ENCODE results near the gene DEPDC5. TPM values are rescaled to one million over a fixed set of nuclear protein-coding genes. Genes with fewer than 3 reads are reported as not detected.

The DEPDC5 gene
- total and polyA plus RNA-seq, 2 of the 8 experiments (the other 6 are each of a cell fraction or from before 2014, with no cell fraction given), result 18.3 to 26.5 TPM

DNA sequence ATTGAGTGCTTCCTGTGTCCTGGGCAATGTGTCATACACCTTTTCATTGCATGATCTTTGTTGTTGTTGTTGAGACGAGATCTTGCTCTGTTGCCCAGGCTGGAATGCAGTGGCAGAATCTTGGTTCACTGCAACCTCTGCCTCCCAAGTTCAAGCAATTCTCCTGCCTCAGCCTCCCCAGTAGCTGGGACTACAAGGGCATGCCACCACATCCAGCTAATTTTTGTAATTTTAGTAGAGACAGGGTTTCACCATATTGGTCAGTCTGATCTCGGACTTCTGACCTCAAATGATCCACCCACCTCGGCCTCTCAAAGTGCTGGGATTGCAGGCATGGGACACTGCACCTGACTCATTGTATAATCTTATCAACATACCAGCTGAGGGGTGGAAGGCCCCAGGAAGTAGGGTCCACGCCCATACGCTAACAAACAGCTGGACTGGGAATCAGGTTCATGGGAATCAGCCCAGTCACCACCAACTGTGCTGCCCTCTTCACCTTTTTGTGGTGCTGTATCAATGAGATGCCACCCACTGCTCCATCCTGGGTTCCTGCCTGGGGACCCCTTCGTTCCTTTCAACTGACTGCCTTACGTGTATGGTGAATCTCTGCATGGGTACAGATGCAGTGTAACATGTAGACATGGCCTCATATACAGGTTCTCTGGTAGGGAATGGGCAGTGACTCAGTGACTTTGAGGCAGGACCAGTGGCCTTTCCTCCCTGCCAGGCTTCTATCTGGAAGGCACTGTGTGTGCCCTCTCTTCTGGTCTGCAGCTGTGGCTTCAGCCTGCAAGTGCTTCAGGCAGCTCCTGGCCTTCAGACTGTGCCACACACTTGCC is 158.0 kb downstream of the DEPDC5 start:
- no peak overlapping the region for H3K27ac ChIP-seq (ENCODE audit: low read depth, low read length)
- ChIA-PET POLR2A (ENCODE audit: partially characterized antibody) (no interaction called here), CTCF (ENCODE audit: partially characterized antibody) (interaction anchor here (0.9 to 1.5 kb wide), 2 partner anchors 59 to 65 kb away, joined by 3 to 5 read pairs; no protein-coding TSS in a partner anchor)
- H3K9me3 ChIP-seq (ENCODE audit: insufficient read depth in 2 of 2, low read depth in 1 of 2, low read length in 1 of 2), result no peaks in the 10 kb centered on the region
- H3K9ac ChIP-seq (replicated peaks in 1 of 4; ENCODE audit: extremely low read depth in 1 of 4, low read depth in 3 of 4, low read length in 3 of 4), result no peak overlapping the region
- 87% methylated on average over 7 of the region's 7 CpGs; no CpG with 5 or more reads in 1 of the 2 experiments for WGBS, 2 experiments (ENCODE audit: extremely low coverage in 1 of 2, insufficient coverage in 1 of 2, insufficient read length in 1 of 2, insufficient replicate concordance in 2 of 2, low coverage in 1 of 2, low lambda C conversion rate in 2 of 2, missing lambda C conversion rate in 1 of 2)
- H3K18ac ChIP-seq (ENCODE audit: extremely low read depth, low read length), result no peak overlapping the region
- no peak overlapping the region for H3K56ac ChIP-seq (replicated peaks; ENCODE audit: insufficient read length, low read depth, low read length)
- H3K4me2 ChIP-seq (ENCODE audit: insufficient read depth in 1 of 2, low read depth in 2 of 2, low read length in 2 of 2), result no peak overlapping the region
- no peaks in the 10 kb centered on the region for H3K27me3 ChIP-seq (replicated peaks in 1 of 4; ENCODE audit: control insufficient read depth in 3 of 4, extremely low read depth in 1 of 4, insufficient read depth in 3 of 4, low read length in 3 of 4)
- no peak overlapping the region for H2AFZ ChIP-seq (ENCODE audit: low read length)
- no peaks in the 10 kb centered on the region for H3K4me1 ChIP-seq (replicated peaks in 1 of 4; ENCODE audit: control insufficient read depth in 3 of 4, insufficient read depth in 4 of 4, low read length in 3 of 4)
- no peaks in the 10 kb centered on the region for H3K79me1 ChIP-seq (ENCODE audit: low read depth, low read length)
- H2BK5ac ChIP-seq (ENCODE audit: low read depth, low read length), result no peak overlapping the region
- H3K23ac ChIP-seq (ENCODE audit: insufficient read length), result no peak overlapping the region
- no peak overlapping the region for H4K8ac ChIP-seq (ENCODE audit: extremely low read depth, insufficient read depth, low read length)
- no peak overlapping the region for H2BK12ac ChIP-seq (ENCODE audit: low read depth, low read length)
- H2BK120ac ChIP-seq (replicated peaks; ENCODE audit: low read depth, low read length), result no peak overlapping the region
- no peak overlapping the region; the same call in 1 of the 2 replicates for H2BK15ac ChIP-seq (ENCODE audit: low read length)
- 0 out of 8 replicates have a peak, but pooled peaks cover 0 to 1% (median 0%) of the 10 kb centered on the region in 4 experiments for H3K36me3 ChIP-seq (ENCODE audit: control insufficient read depth in 2 of 4, insufficient read depth in 4 of 4, low read length in 3 of 4)
- H4K5ac ChIP-seq (ENCODE audit: insufficient read length, low read depth, low read length), result no peak overlapping the region
- H3K4me3 ChIP-seq (ENCODE audit: extremely low read depth in 1 of 4, insufficient read depth in 2 of 4, low read depth in 3 of 4, low read length in 4 of 4), result no peak overlapping the region
- H2BK20ac ChIP-seq (ENCODE audit: low read length), result no peak overlapping the region
- DNase-seq (ENCODE audit: low read depth in 1 of 2, low spot score in 2 of 2), result no peak
- no peaks in the 10 kb centered on the region for H3K79me2 ChIP-seq (ENCODE audit: control insufficient read depth in 1 of 2, insufficient read depth in 2 of 2, low read length in 2 of 2)
- no peak overlapping the region for H2AK5ac ChIP-seq (ENCODE audit: low read depth, low read length)
- no peaks in the 10 kb centered on the region for H4K20me1 ChIP-seq (replicated peaks in 1 of 2; ENCODE audit: control insufficient read depth in 1 of 2, insufficient read depth in 2 of 2, low read length in 2 of 2)
- FAIRE-seq, result no peak
- H4K91ac ChIP-seq (replicated peaks; ENCODE audit: insufficient read length, low read length), result no peak overlapping the region
- no peak overlapping the region for H3K14ac ChIP-seq (ENCODE audit: insufficient read length)
- no peaks in the 10 kb centered on the region for H3K23me2 ChIP-seq (ENCODE audit: low read depth, low read length)
- H3K4ac ChIP-seq (replicated peaks; ENCODE audit: insufficient read length, low read depth, low read length), result no peak overlapping the region
- no peak for TF ChIP-seq EZH2 (IDR thresholded peaks at IDR 0.05; ENCODE audit: low read depth, low read length, severe bottlenecking)
- TF ChIP-seq, protein P1, sequence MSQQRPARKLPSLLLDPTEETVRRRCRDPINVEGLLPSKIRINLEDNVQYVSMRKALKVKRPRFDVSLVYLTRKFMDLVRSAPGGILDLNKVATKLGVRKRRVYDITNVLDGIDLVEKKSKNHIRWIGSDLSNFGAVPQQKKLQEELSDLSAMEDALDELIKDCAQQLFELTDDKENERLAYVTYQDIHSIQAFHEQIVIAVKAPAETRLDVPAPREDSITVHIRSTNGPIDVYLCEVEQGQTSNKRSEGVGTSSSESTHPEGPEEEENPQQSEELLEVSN (IDR thresholded peaks at IDR 0.05), result no peak
- no peak for TF ChIP-seq KDM4A (IDR thresholded peaks at IDR 0.05; ENCODE audit: low read depth, low read length, severe bottlenecking)
- TF ChIP-seq KDM5A (IDR thresholded peaks at IDR 0.05; ENCODE audit: low read length), result no peak
- TF ChIP-seq ASH2L (IDR thresholded peaks at IDR 0.05; ENCODE audit: low read length), result no peak
- TF ChIP-seq CHD2 (IDR thresholded peaks at IDR 0.05; ENCODE audit: low read length), result no peak
- TF ChIP-seq SIN3A (conservative IDR thresholded peaks at IDR 0.05 in 1 of 2, IDR thresholded peaks at IDR 0.05 in 1 of 2; ENCODE audit: low read depth in 1 of 2, low read length in 2 of 2), result no peak
- no peak for TF ChIP-seq EP300 (IDR thresholded peaks at IDR 0.05; ENCODE audit: borderline replicate concordance in 1 of 2, low read depth in 2 of 2, low read length in 2 of 2)
- TF ChIP-seq, protein P2, sequence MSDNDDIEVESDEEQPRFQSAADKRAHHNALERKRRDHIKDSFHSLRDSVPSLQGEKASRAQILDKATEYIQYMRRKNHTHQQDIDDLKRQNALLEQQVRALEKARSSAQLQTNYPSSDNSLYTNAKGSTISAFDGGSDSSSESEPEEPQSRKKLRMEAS (IDR thresholded peaks at IDR 0.05), result no peak
- TF ChIP-seq CTBP2 (IDR thresholded peaks at IDR 0.05; ENCODE audit: borderline replicate concordance, insufficient read depth, insufficient read length, low read length), result no peak
